Measurements from ENCODE around the gene MC1R.

DNA sequence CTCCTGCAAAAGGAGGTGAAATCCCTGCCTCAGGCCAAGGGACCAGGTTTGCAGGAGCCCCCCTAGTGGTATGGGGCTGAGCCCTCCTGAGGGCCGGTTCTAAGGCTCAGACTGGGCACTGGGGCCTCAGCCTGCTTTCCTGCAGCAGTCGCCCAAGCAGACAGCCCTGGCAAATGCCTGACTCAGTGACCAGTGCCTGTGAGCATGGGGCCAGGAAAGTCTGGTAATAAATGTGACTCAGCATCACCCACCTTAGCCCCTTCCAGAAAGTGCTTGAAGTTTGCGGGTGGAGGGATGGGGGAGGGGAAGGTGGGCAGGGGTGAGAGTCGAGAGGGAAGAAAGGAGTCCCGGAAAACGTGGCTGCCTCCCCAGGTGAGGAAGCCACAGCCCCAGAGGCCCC, 2.1 kb downstream of the MC1R start:
- TF ChIP-seq CTCF (IDR thresholded peaks at IDR 0.05) (no peak), POLR2A (IDR thresholded peaks at IDR 0.05) (no peak)
